NOMO-1 (cell line): ENCODE measurements around the gene HSPA9.

ENCODE experiments used
- DNase-seq, 2 experiments: peaks; one replicate each; lab custom pipeline; 2025; ENCODE audit not compliant: unreplicated experiment in 2 of 2; lab: John Stamatoyannopoulos, UW

Gene HSPA9

DNA sequence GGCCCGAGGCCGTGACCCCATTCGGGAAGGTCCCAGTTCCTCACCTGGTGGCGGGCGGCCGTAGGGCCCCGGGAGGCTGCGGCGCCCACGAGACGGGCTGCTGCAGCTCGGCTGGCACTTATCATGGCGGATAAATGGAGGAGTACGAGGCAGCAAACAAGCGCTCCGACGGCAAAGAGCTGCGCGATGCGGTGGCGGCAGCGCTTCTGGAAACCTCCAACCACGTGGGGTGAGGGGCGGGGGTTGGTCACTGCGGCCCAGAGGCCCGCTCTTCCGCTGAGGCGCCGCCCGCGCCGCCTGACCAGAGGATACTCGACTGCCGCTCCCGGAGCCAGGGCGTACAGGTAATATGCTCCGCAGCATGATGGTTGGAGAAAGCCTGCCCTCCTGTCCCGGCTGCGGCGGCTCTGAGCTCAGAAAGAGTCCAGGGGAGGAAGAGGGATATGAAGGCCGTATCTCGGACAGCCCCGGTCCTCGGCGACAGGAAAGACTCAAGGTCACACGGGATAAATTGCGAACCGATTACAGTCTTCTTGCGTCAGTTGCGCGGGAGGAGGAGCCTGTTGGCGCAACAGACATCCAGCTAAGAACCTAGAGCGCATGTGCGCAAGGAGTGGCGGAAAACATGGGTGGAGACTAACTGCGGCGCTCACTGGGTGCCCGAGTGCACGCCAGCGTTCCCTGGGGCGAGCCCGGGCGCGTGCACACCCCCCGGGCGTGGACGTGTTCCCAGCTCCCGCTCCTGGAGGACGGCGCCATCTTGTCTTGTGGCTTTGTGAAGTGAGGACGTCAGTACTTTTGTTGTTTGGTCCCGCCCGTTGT, at the start of gene HSPA9:
Gene HSPA9, minus strand, starts transcription at position 208 of the 822 bp plus-strand sequence. Its CDS starts 83 bp downstream, at position 125.
- DNase-seq = peak; percentile 97 to 98

DNA sequence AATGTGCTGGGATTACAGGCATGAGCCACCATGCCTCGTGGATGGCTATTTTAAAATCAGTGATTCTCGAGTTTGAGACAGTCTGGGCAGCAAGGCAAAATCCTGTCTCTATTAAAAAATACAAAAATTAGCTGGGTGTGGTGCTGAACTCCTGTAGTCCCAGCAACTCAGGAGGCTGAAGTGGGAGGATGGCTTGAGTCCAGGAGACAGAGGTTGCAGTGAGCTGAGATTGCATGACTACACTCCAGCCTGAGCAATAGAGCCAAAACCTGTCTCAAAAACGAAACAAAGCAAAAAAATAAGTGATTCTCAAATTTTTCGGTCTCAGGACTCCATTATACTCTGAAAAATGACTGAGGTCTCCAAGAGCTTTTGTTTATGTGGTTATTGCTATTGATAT, 47.9 kb upstream of the HSPA9 start:
- DNase-seq = no peak

DNA sequence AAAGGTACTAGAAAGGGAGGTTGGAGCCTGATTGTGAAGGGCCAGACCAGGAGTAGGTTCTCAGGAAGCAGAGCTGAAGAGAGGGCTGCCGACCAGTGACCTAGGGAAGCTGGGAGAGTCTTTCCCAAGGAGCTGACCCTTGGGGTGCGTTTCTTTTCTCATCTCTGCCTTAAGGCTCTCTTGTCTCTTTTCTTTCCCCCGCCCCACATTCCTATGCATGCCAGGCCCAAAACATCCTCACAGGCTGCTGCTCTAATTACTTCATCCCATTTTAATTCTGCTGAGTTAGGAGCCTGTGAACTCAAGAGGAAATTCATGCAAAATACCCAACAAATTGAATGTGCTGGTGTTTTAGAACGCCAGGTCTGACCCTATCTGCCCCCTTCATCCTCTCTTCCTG, 46.9 kb upstream of the HSPA9 start:
- DNase-seq = no peak

DNA sequence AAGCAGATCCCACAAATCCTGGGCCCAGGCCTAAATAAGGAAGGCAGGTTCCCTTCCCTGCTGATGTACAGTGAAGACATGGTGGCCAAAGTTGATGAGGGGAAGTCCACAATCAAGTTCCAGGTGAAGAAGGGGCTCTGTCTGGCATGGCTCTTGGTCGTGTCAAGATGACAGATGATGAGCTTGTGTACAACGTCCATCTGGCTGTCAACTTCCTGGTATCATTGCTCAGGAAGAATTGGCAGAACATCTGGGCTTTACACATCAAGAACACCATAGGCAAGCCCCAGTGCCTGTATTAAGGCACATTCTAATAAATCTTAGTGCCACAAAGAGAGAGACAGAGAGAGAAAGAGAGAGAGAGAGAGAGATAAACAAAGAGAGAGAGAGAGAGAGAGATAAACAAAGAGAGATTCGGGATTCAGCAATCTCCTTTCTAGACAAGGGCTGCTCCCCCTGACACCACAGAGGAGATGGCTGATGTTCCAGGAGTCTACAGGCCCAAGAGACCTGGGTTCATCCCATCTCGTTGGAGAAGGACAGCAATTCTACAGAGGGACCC, 45.5 kb upstream of the HSPA9 start:
- no peak for DNase-seq

DNA sequence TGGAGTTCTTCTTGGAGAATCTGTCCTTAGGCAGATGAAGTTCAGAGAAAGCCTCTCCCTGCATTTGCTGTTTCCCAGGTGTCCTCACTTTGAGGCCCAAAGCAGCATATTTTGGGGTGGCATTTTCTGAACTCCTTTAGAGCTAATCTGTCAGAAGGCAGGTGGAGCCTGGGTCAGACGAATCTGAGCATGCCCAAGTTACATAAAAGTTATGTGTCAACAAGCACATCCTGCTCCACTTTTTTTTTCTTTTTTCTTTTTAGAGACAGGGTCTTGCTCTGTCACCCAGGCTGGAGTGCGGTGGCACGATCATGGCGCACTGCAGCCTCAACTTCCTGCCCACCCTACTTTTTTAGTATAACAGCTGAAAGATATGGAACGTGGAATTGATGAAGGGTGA, 41.3 kb upstream of the HSPA9 start:
- DNase-seq = no peak

DNA sequence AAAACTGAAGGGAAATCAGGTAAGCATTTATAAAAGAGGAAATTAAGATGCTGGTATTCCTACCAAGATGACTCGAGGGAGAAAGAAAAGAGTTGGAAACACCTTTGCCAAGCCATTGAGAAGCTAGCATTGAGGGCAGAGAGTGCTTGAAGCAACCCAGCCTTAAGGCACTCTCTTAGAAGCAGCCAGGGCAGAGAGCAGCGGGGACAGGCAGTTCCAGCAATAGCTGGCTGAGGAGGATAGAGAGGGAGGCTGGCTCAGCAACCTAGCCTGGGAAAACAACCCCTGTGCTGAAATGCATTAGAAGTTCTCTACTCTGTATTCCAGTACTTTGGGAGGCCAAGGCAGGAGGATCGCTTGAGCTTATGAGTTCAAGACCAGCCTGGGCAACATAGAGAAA, 40.3 kb upstream of the HSPA9 start:
- no peak for DNase-seq

DNA sequence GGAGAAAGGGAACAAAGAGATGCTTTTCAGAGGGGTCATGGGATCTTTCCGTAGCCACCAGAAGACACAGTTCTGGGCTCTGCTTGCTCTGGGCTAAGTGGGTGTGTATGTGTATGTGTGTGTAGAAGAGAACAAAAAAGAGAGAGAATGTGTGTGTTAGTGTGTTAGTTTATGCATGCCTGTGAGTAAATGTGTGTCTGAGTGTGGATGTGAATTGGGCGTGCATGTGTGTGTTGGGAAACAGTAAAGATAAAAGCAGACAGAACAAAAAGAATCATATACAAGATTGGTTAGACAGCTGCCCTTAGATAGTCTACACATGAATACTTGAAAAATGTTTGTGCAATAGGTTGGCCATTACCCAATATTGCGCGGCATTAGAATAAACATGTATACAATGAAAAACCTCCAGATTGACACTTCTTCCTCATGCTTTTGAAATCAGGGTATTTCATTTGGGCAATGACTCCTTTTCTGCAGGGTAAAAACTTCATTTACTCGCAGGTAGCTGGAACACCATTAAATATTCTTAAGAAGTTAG, 36.5 kb upstream of the HSPA9 start:
- peak in 1 of 2 experiments; percentile 32 for DNase-seq

DNA sequence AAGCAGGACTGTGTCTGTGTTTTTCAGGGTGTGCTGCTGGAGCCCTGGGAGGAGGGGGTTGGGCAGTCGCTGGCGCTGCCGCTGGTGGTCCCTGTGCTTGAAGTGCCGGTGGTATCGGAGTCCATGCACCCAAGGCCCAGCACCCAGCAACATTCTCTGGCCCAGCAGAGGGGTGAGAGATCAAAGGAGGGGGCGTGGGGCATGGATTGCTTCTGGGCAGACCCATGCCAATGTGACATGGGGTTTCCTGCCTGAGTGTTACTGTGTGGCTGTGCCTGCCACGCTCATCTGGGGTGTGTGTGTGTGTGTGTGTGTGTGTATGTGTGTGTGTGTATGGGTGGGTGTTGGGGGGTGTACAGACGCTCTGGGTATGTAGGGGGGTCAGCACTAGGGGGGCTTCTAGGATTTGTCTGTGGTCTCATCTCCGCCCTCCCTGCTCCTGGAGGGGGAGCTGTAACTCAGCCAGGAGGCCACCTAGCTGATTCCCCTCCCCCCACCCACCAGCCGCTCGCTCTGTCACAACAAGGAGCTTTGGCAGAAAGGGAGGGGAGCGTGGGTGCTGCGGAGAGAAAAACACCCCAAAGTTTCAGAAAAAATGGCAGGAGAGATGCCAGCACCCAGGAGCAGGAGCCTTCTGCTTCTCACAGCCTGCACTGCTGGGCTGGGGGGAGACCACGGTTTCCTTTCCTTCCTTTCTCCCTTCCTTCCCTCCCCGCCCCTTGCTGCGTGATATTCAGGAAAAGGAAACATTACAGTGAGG, 35.9 kb upstream of the HSPA9 start:
- no peak for DNase-seq

DNA sequence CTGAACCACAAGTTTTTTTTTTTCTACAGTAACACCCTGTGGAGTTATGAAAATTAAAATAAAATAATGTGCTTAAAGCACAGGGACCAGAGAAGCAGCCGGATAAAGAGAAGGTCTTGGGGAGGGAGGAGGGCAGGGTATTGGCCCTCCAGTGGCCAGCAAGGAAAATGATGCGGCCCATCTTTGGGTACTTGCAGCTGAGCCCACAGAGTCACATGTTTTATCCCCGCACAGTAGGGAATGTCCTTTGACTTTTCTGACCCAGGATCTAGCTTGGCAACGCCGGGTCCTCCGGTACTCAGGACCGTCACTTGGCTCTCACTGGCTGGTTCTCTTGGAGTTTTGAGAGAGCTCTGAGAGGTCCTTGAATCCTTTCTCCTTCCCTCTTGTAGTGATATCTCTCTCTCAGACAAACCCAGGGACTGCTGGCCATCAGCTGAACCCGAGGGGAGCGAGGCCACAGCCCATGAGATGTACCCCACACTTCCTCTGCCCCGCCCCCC, 35.3 kb upstream of the HSPA9 start:
- no peak for DNase-seq

DNA sequence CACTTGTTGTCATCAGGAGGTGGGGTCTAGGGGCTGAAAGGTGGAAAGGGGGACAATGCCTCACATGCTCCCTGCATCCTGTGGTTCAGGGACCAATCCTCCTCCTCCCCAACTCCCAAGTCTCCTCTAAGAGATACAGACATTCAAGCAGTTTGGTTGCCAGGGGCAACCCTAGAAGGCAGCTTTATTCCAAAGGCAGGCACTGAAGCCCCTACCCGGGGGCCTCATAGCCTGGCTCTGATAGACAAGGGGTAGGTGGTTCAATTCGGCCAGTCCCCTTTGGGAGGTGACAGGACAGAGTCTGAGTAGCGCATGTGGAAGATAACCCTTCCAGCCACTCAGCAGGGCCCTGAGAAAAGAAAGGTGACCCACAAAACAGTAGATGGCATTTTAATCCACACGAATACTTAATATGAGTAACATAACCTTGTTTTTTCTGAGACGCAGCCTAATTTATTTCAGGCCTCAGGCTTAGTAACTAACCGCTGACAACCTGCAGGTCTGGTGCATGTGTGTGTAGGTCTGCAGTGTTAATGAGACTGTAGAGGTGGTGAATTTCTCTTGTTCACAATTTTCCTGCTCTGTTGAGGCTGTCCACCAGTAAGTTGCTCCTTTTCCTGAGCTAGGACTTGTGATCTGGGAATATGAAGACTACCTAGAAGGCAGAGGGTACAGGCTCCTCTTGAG, 31.3 kb upstream of the HSPA9 start:
- no peak for DNase-seq

DNA sequence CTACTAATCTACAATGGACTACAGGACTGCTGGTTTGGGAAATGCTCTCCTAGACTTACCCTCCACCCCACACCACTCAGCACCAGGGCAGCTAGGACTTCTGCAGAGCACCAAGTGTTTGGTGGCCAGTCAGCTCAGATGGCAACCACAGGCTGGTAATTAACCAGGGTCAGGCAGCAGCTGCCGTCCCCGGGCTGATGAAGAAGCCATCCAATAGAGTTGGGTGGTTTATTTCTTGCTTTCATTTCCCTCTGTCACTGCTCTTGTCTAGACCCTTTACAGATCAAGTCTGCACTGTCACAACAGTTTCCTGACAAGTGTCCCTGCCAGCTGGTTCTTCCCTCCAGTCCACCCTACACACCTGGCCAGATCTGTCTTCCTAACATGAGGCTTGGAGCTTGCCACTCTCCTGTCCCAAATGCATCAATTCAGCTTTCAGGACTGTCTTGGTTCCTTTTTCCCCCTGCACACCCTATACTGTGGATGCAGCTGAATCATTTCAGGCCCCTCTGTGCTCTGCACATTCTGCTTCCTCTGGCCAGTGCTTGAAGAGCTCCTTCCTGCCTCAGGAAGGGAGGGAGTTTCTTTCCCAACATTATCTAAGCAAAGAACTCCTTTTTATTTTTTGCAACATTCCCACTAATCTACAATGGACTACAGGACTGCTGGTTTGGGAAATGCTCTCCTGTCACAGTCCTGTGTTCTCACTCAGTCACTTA, 30.2 kb upstream of the HSPA9 start:
- peak; percentile 10 to 75 for DNase-seq

DNA sequence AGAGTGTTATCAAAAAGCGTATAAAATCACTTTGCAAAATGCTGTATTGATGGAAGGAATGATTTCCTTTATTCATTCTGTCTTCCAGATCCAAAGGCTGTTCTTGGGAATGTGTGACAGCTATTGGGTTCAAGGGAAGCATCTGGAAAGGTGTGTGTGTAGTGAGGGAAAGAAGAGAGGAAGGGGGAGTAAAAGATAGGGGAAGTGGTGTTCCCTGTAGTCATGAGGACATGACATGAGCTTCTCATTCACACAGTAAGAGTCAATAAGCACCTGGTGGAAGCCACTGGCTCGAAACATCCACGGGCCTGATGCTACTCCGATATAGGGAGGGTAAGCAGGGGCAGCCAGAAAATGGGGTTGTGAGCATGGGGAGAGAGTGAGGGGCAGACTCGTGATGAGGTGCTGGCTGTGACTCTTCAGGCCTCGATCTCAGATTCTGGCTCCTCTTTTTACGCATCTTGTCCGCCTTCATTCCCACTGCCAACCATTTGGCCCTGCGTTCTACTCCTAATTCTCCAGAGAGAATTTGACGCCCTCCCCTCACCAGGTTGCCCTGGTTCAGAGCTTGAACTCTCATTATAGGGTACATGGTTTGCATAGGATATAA, 29.1 kb upstream of the HSPA9 start:
- DNase-seq = no peak

DNA sequence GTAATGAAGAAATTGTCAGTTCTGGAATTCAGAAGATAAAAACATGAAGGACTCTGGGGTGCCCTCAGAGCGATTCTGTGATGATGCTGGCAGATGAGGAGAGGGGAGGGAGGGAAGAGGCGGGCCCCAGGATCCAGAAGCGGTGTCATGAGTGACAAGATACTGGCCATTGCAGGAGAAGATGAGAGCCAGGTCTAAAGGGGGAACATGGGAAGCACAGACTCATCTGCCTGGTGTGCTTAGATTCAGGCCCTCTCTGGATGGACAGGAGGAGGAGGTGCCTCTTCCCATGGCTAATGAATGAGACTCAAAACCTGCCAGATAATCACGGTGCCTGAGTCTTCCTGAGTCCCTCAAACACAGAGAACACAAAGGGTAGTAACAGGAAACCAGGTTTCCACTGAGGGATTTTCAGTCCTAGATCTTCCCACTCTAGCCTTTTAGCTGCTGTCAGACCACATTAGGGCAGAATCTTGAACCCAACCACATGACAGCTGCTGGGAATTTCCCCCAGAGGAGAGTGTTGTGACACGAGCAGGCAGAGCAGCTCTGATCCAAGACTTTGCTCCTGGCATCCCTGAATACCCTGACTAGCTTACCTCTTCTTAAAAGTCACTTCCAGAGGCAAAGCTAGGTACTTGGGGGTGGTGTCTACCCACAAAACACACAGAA, 28.2 kb upstream of the HSPA9 start:
- no peak for DNase-seq

DNA sequence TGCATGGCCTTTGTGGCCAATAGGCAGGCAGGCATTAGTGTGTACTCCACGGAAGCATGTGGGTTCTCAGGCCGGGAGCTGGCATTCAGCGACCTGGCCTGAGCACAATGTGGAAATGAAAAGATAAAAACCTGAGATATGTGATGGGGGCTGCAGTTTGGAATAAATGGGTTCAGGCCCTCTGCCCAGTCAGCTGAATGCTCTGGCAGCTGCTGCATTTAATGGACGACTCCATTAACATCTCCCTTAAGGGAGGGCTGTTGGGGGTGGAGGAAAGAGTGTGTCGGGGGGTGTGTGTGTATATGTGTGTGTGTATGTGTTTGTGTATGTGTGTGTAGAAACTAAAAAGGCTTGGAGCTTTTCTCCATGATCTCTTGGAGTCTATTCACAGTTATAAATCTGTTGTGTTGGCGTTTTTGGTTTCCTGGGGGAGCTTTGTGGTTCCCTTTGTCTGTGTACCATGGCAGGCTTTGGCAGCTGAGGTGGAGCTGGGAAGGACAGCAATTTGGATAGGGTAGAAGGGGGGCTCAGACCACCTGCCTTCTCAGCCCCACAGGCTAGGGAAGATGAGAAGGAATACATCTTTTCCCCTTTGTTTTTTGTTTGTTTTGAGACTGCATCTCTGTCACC, 27.3 kb upstream of the HSPA9 start:
- DNase-seq = no peak

DNA sequence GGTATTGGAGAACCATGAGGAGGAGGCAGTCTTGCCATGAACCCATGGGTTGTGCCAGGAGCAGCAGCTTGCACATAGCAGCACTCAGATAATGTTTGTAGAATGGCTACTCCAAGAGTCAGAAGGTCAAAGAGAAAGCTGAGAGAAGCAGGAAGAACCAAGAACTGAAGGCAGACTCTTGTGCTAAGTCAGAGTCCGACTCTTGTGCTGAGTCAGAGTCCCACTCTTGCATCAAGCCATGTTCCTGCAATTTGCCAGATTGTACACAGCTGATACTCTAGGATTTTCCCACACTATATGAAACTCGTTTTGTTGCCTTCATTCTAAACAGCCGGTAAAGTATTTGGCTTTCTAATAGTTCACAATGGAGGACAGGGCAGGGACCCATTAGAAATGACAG, 26.2 kb upstream of the HSPA9 start:
- peak in 1 of 2 experiments; percentile 47 for DNase-seq

DNA sequence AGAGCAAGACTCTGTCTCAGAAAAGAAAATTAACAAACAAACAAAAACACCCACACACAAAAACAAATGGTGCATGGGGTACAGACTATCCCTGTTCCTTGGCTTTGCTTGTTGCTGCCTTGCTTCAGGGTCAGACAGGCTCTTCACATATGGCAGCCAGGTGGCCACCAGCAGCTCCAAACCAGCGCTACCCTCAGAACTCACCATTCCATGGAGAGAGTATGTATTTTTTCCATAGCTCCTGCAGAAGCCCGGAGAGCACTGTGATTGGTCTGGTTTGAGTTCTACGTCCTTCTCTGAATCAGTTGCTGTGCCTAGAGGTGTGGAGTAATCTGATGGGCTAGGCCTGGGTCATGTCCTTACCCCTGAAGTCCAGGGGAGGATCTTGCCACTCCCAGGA, 25.2 kb upstream of the HSPA9 start:
- no peak for DNase-seq

DNA sequence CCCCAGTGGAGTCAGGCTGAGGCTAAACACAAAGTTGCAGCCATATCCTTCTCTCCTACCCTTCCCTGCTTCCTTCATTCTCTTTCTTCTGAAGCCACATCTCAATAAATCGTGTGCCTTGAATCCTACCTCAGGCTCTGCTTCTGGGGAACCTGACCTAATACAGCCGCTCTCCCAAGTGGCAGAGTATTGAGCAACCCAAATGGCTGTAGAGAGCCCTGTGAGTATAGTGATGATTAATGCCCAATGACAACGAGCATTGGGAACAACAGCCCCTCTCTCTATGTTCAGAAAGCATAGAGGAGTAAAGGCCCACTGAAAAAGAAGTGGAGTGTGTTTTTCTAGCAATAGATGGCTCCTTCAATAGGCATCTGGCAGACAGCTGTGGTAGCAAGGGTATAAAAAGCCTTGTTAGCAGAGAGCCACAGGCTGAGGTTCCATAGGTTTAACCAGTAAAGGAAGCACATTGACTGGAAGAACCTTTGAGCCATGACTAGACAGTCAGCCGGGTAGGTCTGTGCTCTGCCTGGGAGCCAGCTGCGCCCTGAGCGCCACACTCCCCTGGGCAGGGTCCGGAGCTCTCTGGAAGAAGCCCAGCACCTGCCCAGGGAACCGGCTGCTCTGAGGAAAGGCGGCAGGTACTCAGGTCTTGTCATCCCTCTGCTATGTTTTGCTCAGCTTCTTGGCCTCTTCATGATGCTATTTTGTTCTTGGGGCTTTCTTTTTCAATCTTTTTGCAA, 22.6 kb upstream of the HSPA9 start:
- peak in 1 of 2 experiments; percentile 7 for DNase-seq
